Measurements from ENCODE around the gene KRT79.

Gene KRT79

GRCh38 chr12:52777566-52777965 is 56.5 kb downstream of the KRT79 start:
- Mint-ChIP-seq H3K27me3 (no peaks in the 10 kb centered on the region), H3K36me3 (ENCODE audit: low read depth) (no peaks in the 10 kb centered on the region), H3K9me3 (no peaks in the 10 kb centered on the region), H3K27ac (no peak overlapping the region), H3K4me3 (no peak overlapping the region), H3K4me1 (ENCODE audit: low read depth) (no peaks in the 10 kb centered on the region)
- no peak for DNase-seq

- no peaks in the 10 kb centered on the region for H3K36me3 Mint-ChIP-seq (ENCODE audit: low read depth)
- no peaks in the 10 kb centered on the region for H3K9me3 Mint-ChIP-seq
- no peak within 1 kb of the TSS for H3K27ac Mint-ChIP-seq
- no peak within 1 kb of the TSS for H3K4me3 Mint-ChIP-seq
- no peak for DNase-seq
- no peaks in the 10 kb centered on the region for H3K27me3 Mint-ChIP-seq
- H3K4me1 Mint-ChIP-seq (ENCODE audit: low read depth), result no peaks in the 10 kb centered on the region
Measured at GRCh38 chr12:52776913-52777395, 57.2 kb downstream of the KRT79 start, which contains the start of gene KRT76. KRT76 (minus strand) TSS chr12:52777345; CDS start chr12:52777291, 54 bp downstream.

- Mint-ChIP-seq H3K4me3 (no peak overlapping the region), H3K27ac (no peak overlapping the region), H3K4me1 (ENCODE audit: low read depth) (no peaks in the 10 kb centered on the region), H3K36me3 (ENCODE audit: low read depth) (no peaks in the 10 kb centered on the region), H3K9me3 (no peaks in the 10 kb centered on the region), H3K27me3 (no peaks in the 10 kb centered on the region)
- DNase-seq, result no peak
Measured at GRCh38 chr12:52776435-52776834, 57.7 kb downstream of the KRT79 start.

GRCh38 chr12:52774629-52775250 is 59.4 kb downstream of the KRT79 start:
- Mint-ChIP-seq H3K36me3 (ENCODE audit: low read depth) (no peaks in the 10 kb centered on the region), H3K4me3 (no peak overlapping the region), H3K27ac (no peak overlapping the region), H3K27me3 (no peaks in the 10 kb centered on the region), H3K9me3 (no peaks in the 10 kb centered on the region), H3K4me1 (ENCODE audit: low read depth) (no peaks in the 10 kb centered on the region)
- DNase-seq, result no peak

- Mint-ChIP-seq H3K27ac (no peak overlapping the region), H3K4me1 (ENCODE audit: low read depth) (no peaks in the 10 kb centered on the region), H3K36me3 (ENCODE audit: low read depth) (no peaks in the 10 kb centered on the region), H3K9me3 (no peaks in the 10 kb centered on the region), H3K27me3 (no peaks in the 10 kb centered on the region), H3K4me3 (no peak overlapping the region)
- DNase-seq, result no peak
Measured at GRCh38 chr12:52772772-52773171, 61.3 kb downstream of the KRT79 start.

- Mint-ChIP-seq H3K4me1 (ENCODE audit: low read depth) (no peaks in the 10 kb centered on the region), H3K36me3 (ENCODE audit: low read depth) (no peaks in the 10 kb centered on the region), H3K27ac (no peak overlapping the region), H3K4me3 (no peak overlapping the region), H3K27me3 (no peaks in the 10 kb centered on the region), H3K9me3 (no peaks in the 10 kb centered on the region)
- no peak for DNase-seq
Measured at GRCh38 chr12:52772188-52772587, 61.9 kb downstream of the KRT79 start.

- no peaks in the 10 kb centered on the region for H3K27me3 Mint-ChIP-seq
- H3K4me1 Mint-ChIP-seq (ENCODE audit: low read depth), result no peaks in the 10 kb centered on the region
- DNase-seq, result no peak
- no peaks in the 10 kb centered on the region for H3K36me3 Mint-ChIP-seq (ENCODE audit: low read depth)
- H3K9me3 Mint-ChIP-seq, result no peaks in the 10 kb centered on the region
- H3K4me3 Mint-ChIP-seq, result no peak overlapping the region
- no peak overlapping the region for H3K27ac Mint-ChIP-seq
Measured at GRCh38 chr12:52771505-52771904, 62.6 kb downstream of the KRT79 start.
